SK-N-SH (cell line): ENCODE results near the gene SYT1. TPM values are rescaled to one million over a fixed set of nuclear protein-coding genes. Genes with fewer than 3 reads are reported as not detected.

Source experiments
- CTCF ChIA-PET: fragments of 300-600, 350-600 bp; formaldehyde crosslinking; extraction: SDS; loops from one replicate; lab custom pipeline; 2021; lab: Yijun Ruan, JAX
- POLR2A ChIA-PET: fragments of 350-600 bp; sonication (Branson Sonifier 250); formaldehyde crosslinking; extraction: SDS; loops from one replicate; lab custom pipeline; 2020; ENCODE audit warnings: antibody characterized with exemption, inconsistent platforms; lab: Yijun Ruan, JAX
- DNase-seq: peaks from one replicate; pipeline ENCODE4 v3.0.0; 2012
- H2AFZ ChIP-seq: fragments of 200-600 bp; sonication (generic); 2 replicates; pipeline ENCODE4 v1.8.1; 2016; ENCODE audit warnings: antibody characterized with exemption, mild to moderate bottlenecking, low read depth
- H3F3A ChIP-seq: fragments of 200-600 bp; sonication (generic); replicated peaks from 2 replicates; pipeline ENCODE3; 2016; ENCODE audit warnings: antibody characterized with exemption, mild to moderate bottlenecking; ENCODE audit not compliant: insufficient read depth
- H3K27ac ChIP-seq, 2 experiments: fragments of 200-500 bp in 1 of 2; fragments of 200-600 bp in 1 of 2; sonication (Bioruptor generic) in 1 of 2; sonication (generic), shearing (Covaris generic) in 1 of 2; 2 replicates each; pipeline versions ENCODE4 v1.5.1 to v1.6.1; 2014 to 2016; ENCODE audit warnings: low read depth in 2 of 2, inconsistent platforms in 1 of 2, low read length in 1 of 2, mild to moderate bottlenecking in 1 of 2, mixed read lengths in 1 of 2
- H3K27me3 ChIP-seq: fragments of 200-600 bp; sonication (generic), shearing (Covaris generic); 2 replicates; pipeline ENCODE4 v1.6.1; 2016; ENCODE audit warnings: mixed run types; ENCODE audit not compliant: insufficient read depth
- H3K36me3 ChIP-seq, 2 experiments: fragments of 200-500 bp in 1 of 2; fragments of 200-600 bp in 1 of 2; sonication (Bioruptor generic) in 1 of 2; sonication (generic) in 1 of 2; replicated peaks in 1 of 2; 2 replicates each; pipeline versions ENCODE3 to v1.5.1; 2014 to 2016; ENCODE audit warnings: low read length in 1 of 2, mild to moderate bottlenecking in 1 of 2; ENCODE audit not compliant: insufficient read depth in 2 of 2, control insufficient read depth in 1 of 2
- H3K4me1 ChIP-seq, 2 experiments: fragments of 200-500 bp in 1 of 2; fragments of 200-600 bp in 1 of 2; sonication (Bioruptor generic) in 1 of 2; sonication (generic), shearing (Covaris generic) in 1 of 2; 2 replicates each; pipeline versions ENCODE4 v1.5.1 to v1.6.1; 2014 to 2016; ENCODE audit warnings: low read depth in 1 of 2, low read length in 1 of 2, mixed run types in 1 of 2; ENCODE audit not compliant: insufficient read depth in 2 of 2, control insufficient read depth in 1 of 2
- H3K4me2 ChIP-seq: fragments of 200-600 bp; sonication (generic), shearing (Covaris generic); 2 replicates; pipeline ENCODE4 v1.6.1; 2017; ENCODE audit warnings: mixed run types
- H3K4me3 ChIP-seq, 2 experiments: fragments of 200-500 bp in 1 of 2; fragments of 200-600 bp in 1 of 2; sonication (Bioruptor generic) in 1 of 2; sonication (generic), shearing (Covaris generic) in 1 of 2; 2 replicates each; pipeline versions ENCODE4 v1.5.1 to v1.8.1; 2014 to 2016; ENCODE audit warnings: low read depth in 2 of 2, inconsistent platforms in 1 of 2, low read length in 1 of 2, mild to moderate bottlenecking in 1 of 2, mixed read lengths in 1 of 2, moderate library complexity in 1 of 2
- H3K79me2 ChIP-seq: fragments of 200-600 bp; sonication (generic); 2 replicates; pipeline ENCODE4 v1.8.1; 2017; ENCODE audit warnings: mild to moderate bottlenecking; ENCODE audit not compliant: insufficient read depth
- H3K9ac ChIP-seq: fragments of 200-600 bp; sonication (generic); 2 replicates; pipeline ENCODE4 v1.6.1; 2017; ENCODE audit warnings: mixed run types
- H3K9me2 ChIP-seq: fragments of 200-600 bp; sonication (generic); 2 replicates; pipeline ENCODE4 v1.6.1; 2017; ENCODE audit warnings: mixed run types
- H3K9me3 ChIP-seq: fragments of 200-600 bp; sonication (generic); 2 replicates; pipeline ENCODE4 v1.6.1; 2017; ENCODE audit warnings: mixed run types, mild to moderate bottlenecking, moderate library complexity
- H4K20me1 ChIP-seq: fragments of 200-600 bp; sonication (generic); 2 replicates; pipeline ENCODE4 v1.6.1; 2017; ENCODE audit warnings: mild to moderate bottlenecking, mixed run types; ENCODE audit not compliant: insufficient read depth
- ELF1 ChIP-seq: IDR thresholded peaks from 2 replicates; pipeline ENCODE4 v1.4.0; 2012
- EP300 ChIP-seq, 2 experiments: IDR thresholded peaks; 2 replicates each; pipeline versions ENCODE4 v1.4.0 to v1.6.1; 2012; ENCODE audit warnings: borderline replicate concordance in 1 of 2, low read depth in 1 of 2, low read length in 1 of 2
- EZH2phosphoT487 ChIP-seq: fragments of 200-600 bp; sonication (generic); IDR thresholded peaks from 2 replicates; pipeline ENCODE4 v1.6.1; 2017; ENCODE audit warnings: low read depth, mixed run types, mild to moderate bottlenecking, antibody characterized with exemption, moderate library complexity, borderline replicate concordance
- FOSL2 ChIP-seq: IDR thresholded peaks from 2 replicates; pipeline ENCODE4 v1.4.0; 2012; ENCODE audit warnings: low read depth, mild to moderate bottlenecking, moderate library complexity, borderline replicate concordance
- FOXJ3 ChIP-seq: sonication (generic); formaldehyde crosslinking; IDR thresholded peaks from 2 replicates; pipeline ENCODE4 v1.5.1; 2020; ENCODE audit warnings: mild to moderate bottlenecking, missing genetic modification reagents
- GABPA ChIP-seq: IDR thresholded peaks from 2 replicates; pipeline ENCODE4 v1.4.0; 2012; ENCODE audit warnings: low read depth, mild to moderate bottlenecking
- GATA2 ChIP-seq: sonication (generic); formaldehyde crosslinking; IDR thresholded peaks from 2 replicates; pipeline ENCODE4 v1.5.0; 2020; ENCODE audit warnings: mild to moderate bottlenecking, missing genetic modification reagents
- MEF2A ChIP-seq: IDR thresholded peaks from 2 replicates; pipeline ENCODE4 v1.4.0; 2012; ENCODE audit warnings: low read depth, borderline replicate concordance
- MXI1 ChIP-seq: IDR thresholded peaks from 2 replicates; pipeline ENCODE4 v1.6.1; 2012; ENCODE audit warnings: mild to moderate bottlenecking, low read depth, low read length, improper control_type of control experiment
- NFIC ChIP-seq: IDR thresholded peaks from 2 replicates; pipeline ENCODE4 v1.4.0; 2012; ENCODE audit warnings: borderline replicate concordance
- NRF1 ChIP-seq: IDR thresholded peaks from 2 replicates; pipeline ENCODE4 v1.6.1; 2012; ENCODE audit warnings: low read depth, mild to moderate bottlenecking, low read length
- POLR2AphosphoS5 ChIP-seq: IDR thresholded peaks from 2 replicates; pipeline ENCODE4 v1.6.1; 2012; ENCODE audit warnings: low read depth, low read length
- RFX5 ChIP-seq: IDR thresholded peaks from 2 replicates; pipeline ENCODE4 v1.6.1; 2012; ENCODE audit warnings: mild to moderate bottlenecking, improper control_type of control experiment, low read length
- SIN3A ChIP-seq: IDR thresholded peaks from 2 replicates; pipeline ENCODE4 v1.6.1; 2012; ENCODE audit warnings: low read depth, mild to moderate bottlenecking, low read length, moderate library complexity, borderline replicate concordance
- TAF1 ChIP-seq: IDR thresholded peaks from 2 replicates; pipeline ENCODE4 v1.6.1; 2012; ENCODE audit warnings: low read depth, mild to moderate bottlenecking, low read length, moderate library complexity, borderline replicate concordance
- TCF12 ChIP-seq: IDR thresholded peaks from 2 replicates; pipeline ENCODE4 v1.4.0; 2012
- TEAD4 ChIP-seq: IDR thresholded peaks from 2 replicates; pipeline ENCODE4 v1.4.0; 2012; ENCODE audit warnings: mild to moderate bottlenecking, borderline replicate concordance; ENCODE audit not compliant: insufficient read depth
- YY1 ChIP-seq: IDR thresholded peaks from 2 replicates; pipeline ENCODE4 v1.4.0; 2012; ENCODE audit warnings: low read depth, mild to moderate bottlenecking
- WGBS: methylation state at CpG from one replicate; pipeline ENCODE4 v1.1.6; 2017; ENCODE audit warnings: low lambda C conversion rate; 5-methylcytosine and 5-hydroxymethylcytosine counted together
- polyA plus RNA-seq, 3 experiments: library from polyadenylated mRNA; depleted of rRNA; stranded (reverse); fragments of >200 nt; gene quantifications; 2 replicates each; pipeline ENCODE4 v1.2.3, GENCODE V29; 2012
- TF ChIP-seq, protein P1 (sequence below): fragments of 200-600 bp; sonication (generic); IDR thresholded peaks from 2 replicates; pipeline ENCODE4 v1.6.1; 2017; ENCODE audit warnings: antibody characterized with exemption, mild to moderate bottlenecking, moderate library complexity
- TF ChIP-seq, protein P2 (sequence below): IDR thresholded peaks from 2 replicates; pipeline ENCODE4 v1.4.0; 2012; ENCODE audit warnings: low read depth, borderline replicate concordance
- TF ChIP-seq, protein P3 (sequence below): IDR thresholded peaks from 2 replicates; pipeline ENCODE4; 2012
- TF ChIP-seq, protein P4 (sequence below): fragments of 150-350 bp; IDR thresholded peaks from 2 replicates; pipeline ENCODE4 v1.6.1; 2017; ENCODE audit warnings: antibody characterized with exemption, low read length, low read depth, borderline replicate concordance
- TF ChIP-seq, protein P5 (sequence below): IDR thresholded peaks from 2 replicates; pipeline ENCODE4 v1.4.0; 2012; ENCODE audit warnings: low read depth, borderline replicate concordance

SYT1 gene
- polyA plus RNA-seq, 1 of the 3 experiments (the other 2 are of a cell fraction): 12.7 TPM

DNA sequence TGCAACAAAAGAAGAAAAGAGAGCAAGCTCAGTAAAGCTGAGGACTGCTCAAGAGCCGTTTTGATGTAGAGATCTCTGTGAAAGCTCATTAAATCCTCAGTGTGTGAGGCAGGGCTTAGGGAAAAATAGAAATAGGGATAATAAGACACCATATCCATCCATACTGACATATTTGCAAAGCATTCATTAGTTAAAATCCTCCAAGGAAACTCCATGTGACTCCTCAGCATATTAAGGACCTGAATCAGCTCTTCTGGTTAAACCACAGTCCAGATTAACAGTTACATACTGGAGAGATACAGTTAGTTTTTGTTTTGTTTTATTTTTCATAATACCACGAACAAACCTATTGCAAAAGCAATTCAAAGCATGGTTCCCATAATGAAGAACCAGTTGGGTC, 538.0 kb downstream of the SYT1 start:
- TF ChIP-seq NFIC (no peak), FOSL2 (no peak), YY1 (no peak), TAF1 (no peak), EP300 (IDR thresholded peaks at IDR 0.05; ENCODE audit: borderline replicate concordance in 1 of 2, low read depth in 1 of 2, low read length in 1 of 2) (no peak), RFX5 (no peak), ELF1 (no peak), GABPA (no peak)
- no peak for DNase-seq
- Histone ChIP-seq H3F3A (peaks cover 20% of the 10 kb centered on the region), H3K36me3 (no peaks in the 10 kb centered on the region), H3K27me3 (no peaks in the 10 kb centered on the region), H3K9me3 (no peaks in the 10 kb centered on the region), H3K4me2 (no peak overlapping the region), H2AFZ (no peak overlapping the region), H3K27ac (no peak overlapping the region), H3K9ac (no peak overlapping the region), H3K4me1 (peaks cover 0 to 10% of the 10 kb centered on the region in 2 experiments; a peak in 2 of 4 replicates), H3K4me3 (no peak overlapping the region), H3K9me2 (no peaks in the 10 kb centered on the region), H3K79me2 (no peaks in the 10 kb centered on the region), H4K20me1 (no peaks in the 10 kb centered on the region)
- 80% methylated on average over 2 of the region's 2 CpGs for WGBS
- ChIA-PET POLR2A (no interaction called here), CTCF (interaction anchor here (0.6 kb wide), 3 partner anchors 20 to 1259 kb away, joined by 3 read pairs; no protein-coding TSS in a partner anchor)

DNA sequence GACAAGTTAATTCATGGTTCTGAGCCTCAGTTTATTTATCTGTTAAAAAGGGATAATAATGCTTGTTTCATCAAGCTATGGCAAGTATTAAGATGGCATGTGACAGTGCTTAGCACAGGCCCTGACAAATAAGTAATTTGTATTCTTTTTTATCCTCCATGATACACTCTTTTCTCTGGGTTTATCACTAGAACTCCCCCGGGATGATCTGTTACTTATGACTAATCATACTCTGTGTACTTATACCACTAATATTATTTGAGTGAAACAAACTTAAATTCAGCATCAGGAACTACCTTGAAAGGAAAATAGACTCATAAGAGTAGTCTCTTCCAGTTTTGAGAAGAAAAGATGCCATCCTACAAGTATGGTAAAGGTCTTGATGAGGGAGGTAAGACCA, 542.4 kb downstream of the SYT1 start:
- ChIA-PET CTCF (interaction anchor here (1.2 kb wide), 1 partner anchor 13 kb away, joined by 4 read pairs; no protein-coding TSS in a partner anchor), POLR2A (no interaction called here)
- H3K79me2 ChIP-seq: no peaks in the 10 kb centered on the region
- TF ChIP-seq, protein P1, sequence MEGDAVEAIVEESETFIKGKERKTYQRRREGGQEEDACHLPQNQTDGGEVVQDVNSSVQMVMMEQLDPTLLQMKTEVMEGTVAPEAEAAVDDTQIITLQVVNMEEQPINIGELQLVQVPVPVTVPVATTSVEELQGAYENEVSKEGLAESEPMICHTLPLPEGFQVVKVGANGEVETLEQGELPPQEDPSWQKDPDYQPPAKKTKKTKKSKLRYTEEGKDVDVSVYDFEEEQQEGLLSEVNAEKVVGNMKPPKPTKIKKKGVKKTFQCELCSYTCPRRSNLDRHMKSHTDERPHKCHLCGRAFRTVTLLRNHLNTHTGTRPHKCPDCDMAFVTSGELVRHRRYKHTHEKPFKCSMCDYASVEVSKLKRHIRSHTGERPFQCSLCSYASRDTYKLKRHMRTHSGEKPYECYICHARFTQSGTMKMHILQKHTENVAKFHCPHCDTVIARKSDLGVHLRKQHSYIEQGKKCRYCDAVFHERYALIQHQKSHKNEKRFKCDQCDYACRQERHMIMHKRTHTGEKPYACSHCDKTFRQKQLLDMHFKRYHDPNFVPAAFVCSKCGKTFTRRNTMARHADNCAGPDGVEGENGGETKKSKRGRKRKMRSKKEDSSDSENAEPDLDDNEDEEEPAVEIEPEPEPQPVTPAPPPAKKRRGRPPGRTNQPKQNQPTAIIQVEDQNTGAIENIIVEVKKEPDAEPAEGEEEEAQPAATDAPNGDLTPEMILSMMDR: no peak
- TF ChIP-seq, protein P2, sequence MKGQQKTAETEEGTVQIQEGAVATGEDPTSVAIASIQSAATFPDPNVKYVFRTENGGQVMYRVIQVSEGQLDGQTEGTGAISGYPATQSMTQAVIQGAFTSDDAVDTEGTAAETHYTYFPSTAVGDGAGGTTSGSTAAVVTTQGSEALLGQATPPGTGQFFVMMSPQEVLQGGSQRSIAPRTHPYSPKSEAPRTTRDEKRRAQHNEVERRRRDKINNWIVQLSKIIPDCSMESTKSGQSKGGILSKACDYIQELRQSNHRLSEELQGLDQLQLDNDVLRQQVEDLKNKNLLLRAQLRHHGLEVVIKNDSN: no peak
- TF ChIP-seq TEAD4 (no peak), FOXJ3 (CRISPR knock-in tag) (no peak), GATA2 (CRISPR knock-in tag) (no peak), MEF2A (no peak), ELF1 (no peak), MXI1 (no peak), TCF12 (no peak), EZH2phosphoT487 (no peak), SIN3A (no peak), GABPA (no peak), TAF1 (no peak), YY1 (no peak), POLR2AphosphoS5 (no peak), NRF1 (no peak)
- TF ChIP-seq, protein P3, sequence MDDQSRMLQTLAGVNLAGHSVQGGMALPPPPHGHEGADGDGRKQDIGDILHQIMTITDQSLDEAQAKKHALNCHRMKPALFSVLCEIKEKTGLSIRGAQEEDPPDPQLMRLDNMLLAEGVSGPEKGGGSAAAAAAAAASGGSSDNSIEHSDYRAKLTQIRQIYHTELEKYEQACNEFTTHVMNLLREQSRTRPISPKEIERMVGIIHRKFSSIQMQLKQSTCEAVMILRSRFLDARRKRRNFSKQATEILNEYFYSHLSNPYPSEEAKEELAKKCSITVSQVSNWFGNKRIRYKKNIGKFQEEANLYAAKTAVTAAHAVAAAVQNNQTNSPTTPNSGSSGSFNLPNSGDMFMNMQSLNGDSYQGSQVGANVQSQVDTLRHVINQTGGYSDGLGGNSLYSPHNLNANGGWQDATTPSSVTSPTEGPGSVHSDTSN: no peak
- TF ChIP-seq, protein P4, sequence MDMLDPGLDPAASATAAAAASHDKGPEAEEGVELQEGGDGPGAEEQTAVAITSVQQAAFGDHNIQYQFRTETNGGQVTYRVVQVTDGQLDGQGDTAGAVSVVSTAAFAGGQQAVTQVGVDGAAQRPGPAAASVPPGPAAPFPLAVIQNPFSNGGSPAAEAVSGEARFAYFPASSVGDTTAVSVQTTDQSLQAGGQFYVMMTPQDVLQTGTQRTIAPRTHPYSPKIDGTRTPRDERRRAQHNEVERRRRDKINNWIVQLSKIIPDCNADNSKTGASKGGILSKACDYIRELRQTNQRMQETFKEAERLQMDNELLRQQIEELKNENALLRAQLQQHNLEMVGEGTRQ: no peak
- TF ChIP-seq, protein P5, sequence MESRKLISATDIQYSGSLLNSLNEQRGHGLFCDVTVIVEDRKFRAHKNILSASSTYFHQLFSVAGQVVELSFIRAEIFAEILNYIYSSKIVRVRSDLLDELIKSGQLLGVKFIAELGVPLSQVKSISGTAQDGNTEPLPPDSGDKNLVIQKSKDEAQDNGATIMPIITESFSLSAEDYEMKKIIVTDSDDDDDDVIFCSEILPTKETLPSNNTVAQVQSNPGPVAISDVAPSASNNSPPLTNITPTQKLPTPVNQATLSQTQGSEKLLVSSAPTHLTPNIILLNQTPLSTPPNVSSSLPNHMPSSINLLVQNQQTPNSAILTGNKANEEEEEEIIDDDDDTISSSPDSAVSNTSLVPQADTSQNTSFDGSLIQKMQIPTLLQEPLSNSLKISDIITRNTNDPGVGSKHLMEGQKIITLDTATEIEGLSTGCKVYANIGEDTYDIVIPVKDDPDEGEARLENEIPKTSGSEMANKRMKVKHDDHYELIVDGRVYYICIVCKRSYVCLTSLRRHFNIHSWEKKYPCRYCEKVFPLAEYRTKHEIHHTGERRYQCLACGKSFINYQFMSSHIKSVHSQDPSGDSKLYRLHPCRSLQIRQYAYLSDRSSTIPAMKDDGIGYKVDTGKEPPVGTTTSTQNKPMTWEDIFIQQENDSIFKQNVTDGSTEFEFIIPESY: no peak
- WGBS: 16% methylated on average over 1 of the region's 1 CpG
- no peak overlapping the region for H3K4me3 ChIP-seq
- H3K27me3 ChIP-seq: no peaks in the 10 kb centered on the region
- H3K4me2 ChIP-seq: no peak overlapping the region
- no peaks in the 10 kb centered on the region for H4K20me1 ChIP-seq
- no peak overlapping the region for H3K9ac ChIP-seq
- no peaks in the 10 kb centered on the region for H3K36me3 ChIP-seq
- peaks cover 5% of the 10 kb centered on the region for H3F3A ChIP-seq
- H2AFZ ChIP-seq: no peak overlapping the region
- H3K27ac ChIP-seq: no peak overlapping the region
- H3K4me1 ChIP-seq: peaks cover 0 to 29% of the 10 kb centered on the region in 2 experiments
- H3K9me2 ChIP-seq: no peaks in the 10 kb centered on the region
- DNase-seq: no peak
- H3K9me3 ChIP-seq: no peaks in the 10 kb centered on the region
